ENCODE data around the gene RNLS.
A peak's percentile ranks its signal among the peaks of the same experiment; 100 is the strongest.
"Not testable (repeated sequence)": the region's sequence is repeated elsewhere in the genome, so short reads cannot be mapped to it uniquely, and the experiment has no call there.

RNLS gene

DNA sequence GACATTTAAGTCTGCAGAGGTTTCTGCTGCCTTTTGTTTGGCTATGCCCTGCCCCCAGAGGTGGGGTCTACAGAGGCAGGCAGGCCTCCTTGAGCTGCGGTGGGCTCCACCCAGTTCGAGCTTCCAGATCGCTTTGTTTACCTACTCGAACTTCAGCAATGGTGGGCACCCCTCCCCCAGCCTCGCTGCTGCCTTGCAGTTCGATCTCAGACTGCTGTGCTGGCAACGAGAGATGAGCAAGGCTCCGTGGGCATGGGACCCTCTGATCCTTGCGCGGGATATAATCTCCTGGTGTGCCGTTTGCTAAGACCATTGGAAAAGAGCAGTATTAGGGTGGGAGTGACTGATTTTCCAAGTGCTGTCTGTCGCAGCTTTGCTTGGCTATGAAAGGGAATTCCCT lies 227.4 kb downstream of the RNLS start:
- POLR2A ChIA-PET; H3K27ac ChIP-seq (ENCODE audit: extremely low read depth, low read depth, low read length); CTCF ChIA-PET: not testable (repeated sequence)

DNA sequence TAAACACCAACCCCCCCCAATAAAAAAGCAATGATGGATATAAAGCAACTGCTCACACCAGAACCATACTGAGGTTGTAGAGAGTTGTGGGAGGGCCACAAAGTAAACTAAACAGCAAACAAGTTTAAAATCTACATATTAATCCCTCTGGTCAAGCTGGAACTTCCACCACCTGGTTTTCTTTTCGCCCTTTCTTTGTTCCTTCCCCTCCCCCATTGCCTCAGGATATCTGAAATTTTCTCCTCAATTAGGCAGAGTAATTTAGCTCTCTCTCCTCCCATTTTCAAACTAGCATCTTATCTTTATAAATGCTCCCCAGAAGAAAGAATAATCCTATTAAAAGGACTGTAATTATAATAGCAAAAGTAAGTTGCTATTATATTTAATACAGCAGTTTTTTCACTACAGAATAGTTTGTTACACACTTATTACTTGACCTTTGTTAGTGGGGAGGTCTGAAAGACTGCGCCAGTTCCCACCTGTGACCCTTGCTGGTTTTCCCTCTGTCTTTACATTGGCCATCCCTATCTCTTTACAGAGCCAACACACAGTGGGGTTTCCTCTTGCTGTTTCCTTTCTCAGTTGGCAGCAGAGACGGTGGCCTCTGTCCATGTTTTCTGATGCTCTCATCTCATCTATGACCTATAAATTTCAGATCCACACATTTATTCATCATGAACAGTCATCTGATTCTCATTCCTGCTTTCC lies 235.4 kb downstream of the RNLS start:
- POLR2A ChIA-PET: no interaction called here

More for the DNA sequence above, 227.4 kb downstream of the RNLS start:
- not testable (repeated sequence) for H3K9me3 ChIP-seq (ENCODE audit: control insufficient read depth, insufficient read depth, low read depth, low read length); H3K4me3 ChIP-seq (ENCODE audit: low read depth, low read length); H3K4me1 ChIP-seq (ENCODE audit: control insufficient read depth, insufficient read depth, low read length); H3K36me3 ChIP-seq (ENCODE audit: control insufficient read depth in 2 of 2, insufficient read depth in 1 of 2, low read length in 2 of 2)

GRCh38 chr10:88347022-88347421 lies 236.1 kb downstream of the RNLS start:
- no peak for TF ChIP-seq SALL2 (tag by site-specific recombination; IDR thresholded peaks at IDR 0.05; ENCODE audit: borderline replicate concordance)
- peak; percentile 19; the same call in 1 of the 2 replicates for TF ChIP-seq FEZF1 (tag by site-specific recombination; IDR thresholded peaks at IDR 0.05)
- no peak for TF ChIP-seq ZNF843 (tag by site-specific recombination; IDR thresholded peaks at IDR 0.05)
- TF ChIP-seq ZNF174 (tag by site-specific recombination; IDR thresholded peaks at IDR 0.05): no peak
- CTCF ChIA-PET: interaction anchor here (0.6 kb wide), 1 partner anchor 134 kb away, joined by 3 read pairs; no protein-coding TSS in a partner anchor
- POLR2A ChIA-PET: no interaction called here
- Histone ChIP-seq H3K9me3 (ENCODE audit: control insufficient read depth, insufficient read depth, low read depth, low read length) (no peaks in the 10 kb centered on the region), H3K4me3 (ENCODE audit: low read depth, low read length) (no peak overlapping the region), H3K36me3 (ENCODE audit: control insufficient read depth in 2 of 2, insufficient read depth in 1 of 2, low read length in 2 of 2) (no peaks in the 10 kb centered on the region), H3K4me1 (ENCODE audit: control insufficient read depth, insufficient read depth, low read length) (peaks cover 13% of the 10 kb centered on the region), H3K27ac (ENCODE audit: extremely low read depth, low read depth, low read length) (no peak overlapping the region; the same call in 1 of the 2 replicates)

More for the DNA sequence above, 235.4 kb downstream of the RNLS start:
- Histone ChIP-seq H3K27ac (ENCODE audit: extremely low read depth, low read depth, low read length) (no peak overlapping the region), H3K4me1 (ENCODE audit: control insufficient read depth, insufficient read depth, low read length) (peaks cover 11% of the 10 kb centered on the region), H3K9me3 (ENCODE audit: control insufficient read depth, insufficient read depth, low read depth, low read length) (no peaks in the 10 kb centered on the region), H3K4me3 (ENCODE audit: low read depth, low read length) (no peak overlapping the region), H3K36me3 (ENCODE audit: control insufficient read depth in 2 of 2, insufficient read depth in 1 of 2, low read length in 2 of 2) (no peaks in the 10 kb centered on the region)
- TF ChIP-seq GLIS1 (tag by site-specific recombination; IDR thresholded peaks at IDR 0.05) (no peak), TCF7L2 (IDR thresholded peaks at IDR 0.05; ENCODE audit: borderline replicate concordance, low read depth, low read length) (0 out of 2 replicates have a peak, but pooled peaks have one; percentile 9), WT1 (tag by site-specific recombination; IDR thresholded peaks at IDR 0.05) (peak; percentile 70)
- TF ChIP-seq, protein P1, sequence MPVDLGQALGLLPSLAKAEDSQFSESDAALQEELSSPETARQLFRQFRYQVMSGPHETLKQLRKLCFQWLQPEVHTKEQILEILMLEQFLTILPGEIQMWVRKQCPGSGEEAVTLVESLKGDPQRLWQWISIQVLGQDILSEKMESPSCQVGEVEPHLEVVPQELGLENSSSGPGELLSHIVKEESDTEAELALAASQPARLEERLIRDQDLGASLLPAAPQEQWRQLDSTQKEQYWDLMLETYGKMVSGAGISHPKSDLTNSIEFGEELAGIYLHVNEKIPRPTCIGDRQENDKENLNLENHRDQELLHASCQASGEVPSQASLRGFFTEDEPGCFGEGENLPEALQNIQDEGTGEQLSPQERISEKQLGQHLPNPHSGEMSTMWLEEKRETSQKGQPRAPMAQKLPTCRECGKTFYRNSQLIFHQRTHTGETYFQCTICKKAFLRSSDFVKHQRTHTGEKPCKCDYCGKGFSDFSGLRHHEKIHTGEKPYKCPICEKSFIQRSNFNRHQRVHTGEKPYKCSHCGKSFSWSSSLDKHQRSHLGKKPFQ (tag by site-specific recombination; IDR thresholded peaks at IDR 0.05): peak; percentile 73
- CTCF ChIA-PET: no interaction called here

GRCh38 chr10:88346144-88346977 lies 236.8 kb downstream of the RNLS start:
- POLR2A ChIA-PET: no interaction called here
- CTCF ChIA-PET: interaction anchor here (0.6 kb wide), 2 partner anchors 11 to 134 kb away, joined by 3 read pairs; no protein-coding TSS in a partner anchor

More at GRCh38 chr10:88346144-88346977, 236.8 kb downstream of the RNLS start:
- H3K4me3 ChIP-seq (ENCODE audit: low read depth, low read length): no peak overlapping the region
- 0 out of 2 replicates have a peak, but pooled peaks have one; percentile 46 for TF ChIP-seq TRIM28 (IDR thresholded peaks at IDR 0.05; ENCODE audit: borderline replicate concordance, low read length)
- TF ChIP-seq IKZF3 (tag by site-specific recombination; IDR thresholded peaks at IDR 0.05): no peak
- no peak for TF ChIP-seq ZNF707 (tag by site-specific recombination; IDR thresholded peaks at IDR 0.05)
- TF ChIP-seq PRDM6 (tag by site-specific recombination; IDR thresholded peaks at IDR 0.05): peak; percentile 71
- no peak overlapping the region; the same call in 1 of the 2 replicates for H3K27ac ChIP-seq (ENCODE audit: extremely low read depth, low read depth, low read length)
- H3K9me3 ChIP-seq (ENCODE audit: control insufficient read depth, insufficient read depth, low read depth, low read length): no peaks in the 10 kb centered on the region
- H3K36me3 ChIP-seq (ENCODE audit: control insufficient read depth in 2 of 2, insufficient read depth in 1 of 2, low read length in 2 of 2): no peaks in the 10 kb centered on the region
- H3K4me1 ChIP-seq (ENCODE audit: control insufficient read depth, insufficient read depth, low read length): peaks cover 13% of the 10 kb centered on the region
